HEK293T (cell line): ENCODE measurements around the gene MRPL43.

Experiments
- CTCF ChIA-PET: fragments of 350-600 bp; formaldehyde crosslinking; extraction: SDS; loops from one replicate; lab custom pipeline; 2021; ENCODE audit warnings: antibody characterized with exemption, inconsistent platforms; lab: Yijun Ruan, JAX
- POLR2A ChIA-PET: fragments of 350-600 bp; formaldehyde crosslinking; extraction: SDS; loops from one replicate; lab custom pipeline; 2020; ENCODE audit warnings: antibody characterized with exemption, inconsistent platforms; lab: Yijun Ruan, JAX
- DNase-seq: peaks from one replicate; pipeline ENCODE4 v3.0.0; 2012; ENCODE audit warnings: mixed read lengths; ENCODE audit errors: extremely low spot score
- ARNT ChIP-seq: fragments of 450-650 bp; IDR thresholded peaks from 2 replicates; pipeline ENCODE4 v1.6.1; 2017; ENCODE audit warnings: mild to moderate bottlenecking
- BHLHE40 ChIP-seq: fragments of 450-650 bp; IDR thresholded peaks from 2 replicates; pipeline ENCODE4 v1.6.1; 2016; ENCODE audit warnings: mild to moderate bottlenecking, moderate library complexity, borderline replicate concordance
- CTBP1 ChIP-seq: fragments of 450-650 bp; IDR thresholded peaks from 2 replicates; pipeline ENCODE4 v1.6.1; 2016; ENCODE audit warnings: borderline replicate concordance
- ELF4 ChIP-seq: fragments of 450-650 bp; IDR thresholded peaks from 2 replicates; pipeline ENCODE4 v1.6.1; 2017; ENCODE audit warnings: antibody characterized with exemption
- FOXA1 ChIP-seq: fragments of 450-650 bp; IDR thresholded peaks from 2 replicates; pipeline ENCODE4 v1.6.1; 2016; ENCODE audit warnings: mild to moderate bottlenecking
- FOXK2 ChIP-seq: fragments of 450-650 bp; IDR thresholded peaks from 2 replicates; pipeline ENCODE4 v1.6.1; 2016; ENCODE audit warnings: mild to moderate bottlenecking
- FOXM1 ChIP-seq: fragments of 450-650 bp; IDR thresholded peaks from 2 replicates; pipeline ENCODE4 v1.6.1; 2017; ENCODE audit warnings: mild to moderate bottlenecking, borderline replicate concordance
- HDGF ChIP-seq: fragments of 450-650 bp; IDR thresholded peaks from 2 replicates; pipeline ENCODE4 v1.6.1; 2017; ENCODE audit warnings: antibody characterized with exemption, borderline replicate concordance
- L3MBTL2 ChIP-seq: fragments of 450-650 bp; conservative IDR thresholded peaks from 2 replicates; pipeline ENCODE4 v1.6.1; 2016; ENCODE audit warnings: mild to moderate bottlenecking
- LEF1 ChIP-seq: fragments of 450-650 bp; IDR thresholded peaks from 2 replicates; pipeline ENCODE4 v1.6.1; 2017; ENCODE audit warnings: mild to moderate bottlenecking, borderline replicate concordance
- NFRKB ChIP-seq: fragments of 450-650 bp; IDR thresholded peaks from 2 replicates; pipeline ENCODE4 v1.6.1; 2016; ENCODE audit warnings: mild to moderate bottlenecking, moderate library complexity
- SP1 ChIP-seq: fragments of 450-650 bp; IDR thresholded peaks from 2 replicates; pipeline ENCODE4 v1.6.1; 2017
- SUZ12 ChIP-seq: fragments of 450-650 bp; IDR thresholded peaks from 2 replicates; pipeline ENCODE4 v1.6.1; 2016; ENCODE audit warnings: mild to moderate bottlenecking
- TARDBP ChIP-seq: fragments of 450-650 bp; IDR thresholded peaks from 2 replicates; pipeline ENCODE4 v1.6.1; 2016
- ZNF384 ChIP-seq: fragments of 450-650 bp; IDR thresholded peaks from 2 replicates; pipeline ENCODE4 v1.6.1; 2016
- TF ChIP-seq, protein P1 (sequence below): fragments of 450-650 bp; IDR thresholded peaks from 2 replicates; pipeline ENCODE4 v1.6.1; 2016

The MRPL43 gene

DNA sequence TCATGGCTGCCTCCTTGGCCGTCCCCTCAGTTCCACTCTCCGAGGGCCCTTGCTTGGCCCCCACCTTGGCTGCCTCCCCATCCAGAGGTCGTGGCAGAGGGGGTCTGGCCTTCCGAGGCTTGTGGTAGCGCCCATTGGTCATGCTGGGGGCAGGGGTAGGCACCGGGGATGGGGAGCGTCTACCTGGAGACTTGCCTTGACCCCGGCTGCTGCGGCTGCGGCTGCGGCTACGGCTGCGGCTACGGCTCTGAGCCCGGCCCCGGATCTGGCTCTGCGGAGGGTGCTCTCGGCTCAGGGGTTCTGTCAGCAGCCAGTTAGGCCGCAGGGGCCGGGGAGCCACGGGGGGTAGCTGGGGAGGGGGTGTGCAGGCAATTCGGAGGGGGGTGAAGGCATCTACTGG lies 23.0 kb upstream of the MRPL43 start:
- TF ChIP-seq FOXK2: no peak
- TF ChIP-seq CTBP1: no peak
- TF ChIP-seq FOXA1: no peak
- no peak for TF ChIP-seq LEF1
- TF ChIP-seq HDGF: no peak
- TF ChIP-seq SP1: no peak
- TF ChIP-seq SUZ12: no peak
- TF ChIP-seq NFRKB: no peak
- no peak for TF ChIP-seq TARDBP
- no peak for TF ChIP-seq ZNF384
- TF ChIP-seq, protein P1, sequence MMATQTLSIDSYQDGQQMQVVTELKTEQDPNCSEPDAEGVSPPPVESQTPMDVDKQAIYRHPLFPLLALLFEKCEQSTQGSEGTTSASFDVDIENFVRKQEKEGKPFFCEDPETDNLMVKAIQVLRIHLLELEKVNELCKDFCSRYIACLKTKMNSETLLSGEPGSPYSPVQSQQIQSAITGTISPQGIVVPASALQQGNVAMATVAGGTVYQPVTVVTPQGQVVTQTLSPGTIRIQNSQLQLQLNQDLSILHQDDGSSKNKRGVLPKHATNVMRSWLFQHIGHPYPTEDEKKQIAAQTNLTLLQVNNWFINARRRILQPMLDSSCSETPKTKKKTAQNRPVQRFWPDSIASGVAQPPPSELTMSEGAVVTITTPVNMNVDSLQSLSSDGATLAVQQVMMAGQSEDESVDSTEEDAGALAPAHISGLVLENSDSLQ: no peak
- no peak for TF ChIP-seq FOXM1
- no peak for TF ChIP-seq BHLHE40
- no peak for TF ChIP-seq L3MBTL2
- DNase-seq: no peak
- ChIA-PET CTCF (interaction anchor here (1.0 to 3.1 kb wide), 5 partner anchors 8 to 19 kb away, joined by 4 to 12 read pairs (median 7); partner anchors contain the start of gene LZTS2), POLR2A (interaction anchor here (4.1 kb wide), 1 partner anchor 12 kb away, joined by 27 read pairs; the partner anchor contains the start of gene LZTS2)

DNA sequence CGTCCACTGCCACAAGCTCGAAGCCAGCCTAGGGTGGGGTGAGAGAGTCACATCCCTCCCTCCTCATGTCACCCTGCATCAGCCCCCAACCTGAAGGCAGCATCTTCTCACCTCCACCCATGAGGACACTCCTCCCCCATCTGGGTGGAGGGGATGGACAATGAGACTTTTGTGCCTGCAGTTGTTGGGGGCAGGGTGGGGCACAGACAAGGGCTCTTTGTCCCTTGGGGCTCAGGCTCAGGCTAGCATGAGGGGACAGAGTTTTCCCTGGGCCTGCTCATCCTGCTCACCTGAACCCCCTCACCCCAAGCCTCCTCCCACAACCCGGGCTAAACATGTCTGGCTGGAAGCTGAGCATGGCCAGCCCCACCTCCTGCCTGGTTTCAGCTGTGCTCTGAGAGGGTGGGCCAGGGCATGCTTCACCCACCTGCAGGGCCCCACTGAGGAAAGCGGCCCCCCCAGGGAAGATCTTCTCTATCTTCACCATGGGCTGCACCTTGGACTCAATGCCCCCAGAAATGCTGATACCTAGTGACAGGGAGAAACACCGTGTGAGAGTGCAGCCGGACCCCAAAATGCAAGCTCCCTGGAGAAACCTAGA lies 21.6 kb upstream of the MRPL43 start:
- POLR2A ChIA-PET: interaction anchor here (1.4 to 4.1 kb wide), 2 partner anchors 11 to 34 kb away, joined by 4 to 27 read pairs; partner anchors contain the start of gene LZTS2
- no peak for DNase-seq
- no peak for TF ChIP-seq SUZ12
- TF ChIP-seq, protein P1: no peak
- TF ChIP-seq FOXK2: no peak
- TF ChIP-seq SP1: no peak
- TF ChIP-seq TARDBP: no peak
- TF ChIP-seq FOXM1: no peak
- TF ChIP-seq BHLHE40: no peak
- CTCF ChIA-PET: interaction anchor here (2.6 to 3.1 kb wide), 2 partner anchors 11 to 15 kb away, joined by 10 to 12 read pairs; no protein-coding TSS in a partner anchor

DNA sequence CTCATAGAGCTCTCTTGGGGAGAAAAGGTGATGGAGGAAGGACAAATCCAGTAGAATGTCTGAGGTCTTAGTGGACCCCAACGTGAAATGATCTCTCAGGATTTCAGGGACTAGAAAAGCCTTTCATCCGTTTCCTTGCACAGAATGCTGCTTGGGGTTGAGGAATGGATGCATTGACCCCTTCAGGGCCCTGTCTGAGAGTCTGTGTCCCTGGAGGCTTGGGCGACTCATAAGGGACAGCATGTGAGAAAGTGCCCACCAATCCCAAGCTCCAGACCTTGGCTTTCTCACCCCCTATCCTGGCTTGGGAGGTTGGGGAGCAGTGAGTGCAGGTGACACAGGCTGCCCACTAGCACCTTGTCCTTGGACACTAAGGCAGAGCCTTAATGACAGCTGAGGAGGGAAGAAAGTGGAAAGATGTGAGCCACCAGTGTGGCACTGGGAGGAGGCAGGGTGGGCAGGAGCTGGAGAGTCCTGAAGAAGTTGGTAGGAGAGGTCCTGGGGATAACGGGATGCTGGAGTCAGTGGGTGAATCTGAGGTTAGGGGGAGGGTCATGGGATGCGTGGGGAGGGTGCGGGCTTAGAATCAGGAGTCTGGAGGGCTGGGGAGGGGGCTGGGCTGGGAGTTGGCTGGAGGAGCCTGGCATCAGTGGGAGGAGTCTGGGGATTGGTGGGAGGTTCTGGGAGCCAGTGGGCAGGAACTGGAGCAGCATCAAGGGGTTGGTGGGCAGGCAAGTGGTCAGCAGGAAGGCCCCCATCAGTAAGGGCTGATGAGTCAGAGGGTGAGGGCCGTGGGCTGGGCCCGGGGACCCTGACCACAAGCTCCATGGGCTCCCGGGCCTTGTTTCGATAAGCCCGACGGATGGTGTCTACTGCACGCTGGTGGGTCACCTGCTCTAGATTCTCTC lies 20.9 kb upstream of the MRPL43 start:
- no peak for DNase-seq
- CTCF ChIA-PET: interaction anchor here (0.6 to 2.6 kb wide), 3 partner anchors 10 to 1485 kb away, joined by 3 to 12 read pairs (median 4); no protein-coding TSS in a partner anchor
- TF ChIP-seq, protein P1: no peak
- TF ChIP-seq SUZ12: no peak
- no peak for TF ChIP-seq SP1
- TF ChIP-seq TARDBP: no peak
- no peak for TF ChIP-seq LEF1
- no peak for TF ChIP-seq FOXM1
- POLR2A ChIA-PET: interaction anchor here (1.3 to 1.7 kb wide), 4 partner anchors 10 to 95 kb away, joined by 3 to 4 read pairs (median 4); no protein-coding TSS in a partner anchor

DNA sequence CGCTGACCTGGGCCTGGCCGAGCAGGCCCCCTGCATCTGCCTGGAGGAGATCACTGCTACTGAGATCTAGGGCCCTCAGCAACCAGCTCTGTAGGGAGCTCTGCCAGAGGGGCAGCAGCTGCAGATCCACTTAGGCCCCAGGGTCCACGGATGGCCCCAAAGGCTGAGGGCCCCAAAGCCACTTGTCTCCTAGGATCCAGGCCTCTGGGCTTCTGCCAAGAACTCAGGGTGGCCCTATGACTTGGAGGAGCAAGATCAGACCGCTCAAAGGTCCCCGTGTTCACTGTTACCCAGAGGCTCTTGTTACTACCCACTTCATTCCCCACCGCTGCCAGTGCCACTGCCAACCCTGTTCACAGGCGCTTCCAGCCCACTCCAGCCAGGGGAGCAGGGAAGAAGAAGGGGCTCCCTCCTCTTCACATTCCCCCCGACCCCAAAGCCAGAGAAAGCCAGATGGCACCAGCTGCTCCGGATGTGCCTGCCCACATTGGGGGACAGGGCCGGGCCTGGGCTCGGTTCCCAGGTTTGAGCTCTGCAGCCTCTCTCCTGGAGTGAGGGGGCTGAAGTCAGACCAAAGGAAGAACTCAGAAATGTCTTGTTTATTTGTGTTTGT lies 19.9 kb upstream of the MRPL43 start:
- ChIA-PET CTCF (interaction anchor here (0.6 to 2.6 kb wide), 4 partner anchors 9 to 1484 kb away, joined by 3 to 12 read pairs (median 4); no protein-coding TSS in a partner anchor), POLR2A (interaction anchor here (1.1 to 1.7 kb wide), 6 partner anchors 9 to 94 kb away, joined by 3 to 5 read pairs (median 4); partner anchors contain the start of genes MRPL43 and TWNK)
- TF ChIP-seq HDGF: no peak
- TF ChIP-seq FOXK2: no peak
- TF ChIP-seq ZNF384: no peak
- TF ChIP-seq FOXA1: no peak
- TF ChIP-seq NFRKB: no peak
- TF ChIP-seq SP1: no peak
- no peak for TF ChIP-seq CTBP1
- TF ChIP-seq ARNT: no peak
- no peak for TF ChIP-seq SUZ12
- no peak for TF ChIP-seq LEF1
- no peak for TF ChIP-seq BHLHE40
- TF ChIP-seq ELF4: no peak
- TF ChIP-seq, protein P1: no peak
- TF ChIP-seq TARDBP: no peak
- no peak for TF ChIP-seq FOXM1
- no peak for TF ChIP-seq L3MBTL2
- no peak for DNase-seq

DNA sequence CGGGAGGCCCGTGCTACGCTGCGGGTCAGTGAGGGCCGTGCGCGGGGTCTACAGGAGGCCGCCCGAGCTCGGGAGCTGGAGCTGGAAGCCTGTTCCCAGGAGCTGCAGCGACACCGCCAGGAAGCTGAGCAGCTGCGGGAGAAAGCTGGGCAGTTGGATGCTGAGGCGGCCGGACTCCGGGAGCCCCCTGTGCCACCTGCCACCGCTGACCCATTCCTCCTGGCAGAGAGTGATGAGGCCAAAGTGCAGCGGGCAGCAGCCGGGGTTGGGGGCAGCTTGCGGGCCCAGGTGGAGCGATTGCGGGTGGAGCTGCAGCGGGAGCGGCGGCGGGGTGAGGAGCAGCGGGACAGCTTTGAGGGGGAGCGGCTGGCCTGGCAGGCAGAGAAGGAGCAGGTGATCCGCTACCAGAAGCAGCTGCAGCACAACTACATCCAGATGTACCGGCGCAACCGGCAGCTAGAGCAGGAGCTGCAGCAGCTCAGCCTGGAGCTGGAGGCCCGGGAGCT lies 19.3 kb upstream of the MRPL43 start:
- ChIA-PET CTCF (interaction anchor here (1.2 to 2.6 kb wide), 2 partner anchors 8 to 39 kb away, joined by 4 to 12 read pairs; no protein-coding TSS in a partner anchor), POLR2A (interaction anchor here (1.1 to 1.7 kb wide), 6 partner anchors 8 to 93 kb away, joined by 3 to 5 read pairs (median 4); partner anchors contain the start of genes MRPL43 and TWNK)
- DNase-seq: no peak
- TF ChIP-seq FOXM1 (no peak), FOXK2 (no peak), NFRKB (no peak), SUZ12 (no peak), ELF4 (no peak), SP1 (no peak), HDGF (no peak), TARDBP (no peak), L3MBTL2 (no peak), CTBP1 (no peak), ARNT (no peak)
- TF ChIP-seq, protein P1: no peak
